HepG2 (cell line): ENCODE data around the gene TMEM217. TPM values are rescaled to one million over a fixed set of nuclear protein-coding genes. Genes with fewer than 3 reads are reported as not detected.

Experiments
- BRD4 ChIP-seq: sonication (generic); formaldehyde crosslinking; IDR thresholded peaks from 2 replicates; pipeline ENCODE4 v1.4.0; 2020; ENCODE audit warnings: missing genetic modification reagents
- ELK4 ChIP-seq: sonication (generic); formaldehyde crosslinking; IDR thresholded peaks from 2 replicates; pipeline ENCODE4 v1.9.0; 2021; ENCODE audit warnings: missing genetic modification reagents, borderline replicate concordance
- ESRRA ChIP-seq: sonication (generic); formaldehyde crosslinking; IDR thresholded peaks from 2 replicates; pipeline ENCODE4 v1.5.1; 2020; ENCODE audit warnings: mild to moderate bottlenecking, low read depth, missing genetic modification reagents
- HMGA1 ChIP-seq: sonication (generic); formaldehyde crosslinking; conservative IDR thresholded peaks from 2 replicates; pipeline ENCODE4 v1.4.0; 2020; ENCODE audit warnings: missing genetic modification reagents
- NFKBIZ ChIP-seq: IDR thresholded peaks from 2 replicates; pipeline ENCODE4 v1.6.1; 2018; ENCODE audit warnings: missing genetic modification reagents, missing compliant biosample characterization
- ONECUT2 ChIP-seq: sonication (generic); formaldehyde crosslinking; IDR thresholded peaks from 2 replicates; pipeline ENCODE4 v1.4.0; 2020; ENCODE audit warnings: missing genetic modification reagents
- PAX8 ChIP-seq: sonication (generic); formaldehyde crosslinking; IDR thresholded peaks from 2 replicates; pipeline ENCODE4 v1.8.0; 2022; ENCODE audit warnings: mild to moderate bottlenecking, missing genetic modification reagents, borderline replicate concordance
- PAXIP1 ChIP-seq: sonication (generic); formaldehyde crosslinking; conservative IDR thresholded peaks from 2 replicates; pipeline ENCODE4 v1.4.0; 2020; ENCODE audit warnings: mild to moderate bottlenecking, missing genetic modification reagents, moderate library complexity
- SIN3A ChIP-seq: IDR thresholded peaks from 2 replicates; pipeline ENCODE4 v1.6.1; 2011; ENCODE audit warnings: low read depth, mild to moderate bottlenecking, control low read depth, low read length, borderline replicate concordance
- SMAD9 ChIP-seq: sonication (generic); formaldehyde crosslinking; IDR thresholded peaks from 2 replicates; pipeline ENCODE4 v1.5.1; 2020; ENCODE audit warnings: mild to moderate bottlenecking, missing genetic modification reagents
- SRY ChIP-seq: sonication (generic); formaldehyde crosslinking; IDR thresholded peaks from 2 replicates; pipeline ENCODE4 v1.8.0; 2022; ENCODE audit warnings: mild to moderate bottlenecking, missing genetic modification reagents
- ZBTB1 ChIP-seq: sonication (generic); formaldehyde crosslinking; IDR thresholded peaks from 2 replicates; pipeline ENCODE4 v1.4.0; 2020; ENCODE audit warnings: missing genetic modification reagents, borderline replicate concordance
- ZBTB34 ChIP-seq: sonication (generic); formaldehyde crosslinking; IDR thresholded peaks from 2 replicates; pipeline ENCODE4 v1.8.0; 2022; ENCODE audit warnings: mild to moderate bottlenecking, missing genetic modification reagents
- ZNF564 ChIP-seq: sonication (generic); formaldehyde crosslinking; IDR thresholded peaks from 2 replicates; pipeline ENCODE4 v1.8.1; 2023; ENCODE audit warnings: mild to moderate bottlenecking, missing genetic modification reagents
- ZNF572 ChIP-seq: sonication (generic); formaldehyde crosslinking; IDR thresholded peaks from 2 replicates; pipeline ENCODE4 v1.5.1; 2020; ENCODE audit warnings: mild to moderate bottlenecking, missing genetic modification reagents
- ZNF605 ChIP-seq: sonication (generic); formaldehyde crosslinking; IDR thresholded peaks from 2 replicates; pipeline ENCODE4 v1.8.0; 2022; ENCODE audit warnings: mild to moderate bottlenecking, missing genetic modification reagents
- ZNF768 ChIP-seq: sonication (generic); formaldehyde crosslinking; IDR thresholded peaks from 2 replicates; pipeline ENCODE4 v1.4.0; 2020; ENCODE audit warnings: missing genetic modification reagents
- ZNF841 ChIP-seq: sonication (generic); formaldehyde crosslinking; IDR thresholded peaks from 2 replicates; pipeline ENCODE4 v1.8.1; 2023; ENCODE audit warnings: missing genetic modification reagents, borderline replicate concordance
- ZNF883 ChIP-seq: sonication (generic); formaldehyde crosslinking; IDR thresholded peaks from 2 replicates; pipeline ENCODE4 v1.5.1; 2020; ENCODE audit warnings: mild to moderate bottlenecking, missing genetic modification reagents; ENCODE audit errors: not compliant biosample characterization
- polyA plus RNA-seq, 8 experiments: library from polyadenylated mRNA; depleted of rRNA in 3 of 8; stranded (reverse) in 7 of 8; unstranded in 1 of 8; fragments of >200 nt; fragmentation: Illumina TruSeq in 4 of 8; extraction: Trizol in 4 of 8; gene quantifications; 2 replicates each; pipeline versions ENCODE4 v1.2.1 to v1.2.3, GENCODE V29; 2011 to 2016; ENCODE audit warnings: low read depth in 4 of 8, missing spikeins in 1 of 8, mixed read lengths in 1 of 8; ENCODE audit not compliant: insufficient read depth in 1 of 8
- total RNA-seq, 5 experiments: library from RNA; depleted of rRNA; stranded (reverse); fragments of >200 nt; fragmentation: Illumina TruSeq; extraction: Trizol; gene quantifications; 2 replicates each; pipeline ENCODE4 v1.2.3, GENCODE V29; 2016; ENCODE audit warnings: low read depth in 1 of 5
- TF ChIP-seq, protein P1 (sequence below): IDR thresholded peaks from 2 replicates; pipeline ENCODE4 v1.6.1; 2016; ENCODE audit warnings: missing compliant biosample characterization, missing genetic modification reagents, borderline replicate concordance
- TF ChIP-seq, protein P2 (sequence below): sonication (generic); formaldehyde crosslinking; IDR thresholded peaks from 2 replicates; pipeline ENCODE4 v1.4.0; 2020; ENCODE audit warnings: mild to moderate bottlenecking, missing genetic modification reagents

TMEM217 gene
- total and polyA plus RNA-seq, 2 of the 13 experiments (the other 11 are each of a cell fraction or from before 2014, with no cell fraction given) = 2.3 to 3.4 TPM

- TF ChIP-seq, protein P1, sequence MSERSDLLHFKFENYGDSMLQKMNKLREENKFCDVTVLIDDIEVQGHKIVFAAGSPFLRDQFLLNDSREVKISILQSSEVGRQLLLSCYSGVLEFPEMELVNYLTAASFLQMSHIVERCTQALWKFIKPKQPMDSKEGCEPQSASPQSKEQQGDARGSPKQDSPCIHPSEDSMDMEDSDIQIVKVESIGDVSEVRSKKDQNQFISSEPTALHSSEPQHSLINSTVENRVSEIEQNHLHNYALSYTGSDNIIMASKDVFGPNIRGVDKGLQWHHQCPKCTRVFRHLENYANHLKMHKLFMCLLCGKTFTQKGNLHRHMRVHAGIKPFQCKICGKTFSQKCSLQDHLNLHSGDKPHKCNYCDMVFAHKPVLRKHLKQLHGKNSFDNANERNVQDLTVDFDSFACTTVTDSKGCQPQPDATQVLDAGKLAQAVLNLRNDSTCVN (CRISPR knock-in tag) = no peak
- TF ChIP-seq ZNF841 (CRISPR knock-in tag) = no peak
- TF ChIP-seq ELK4 (CRISPR knock-in tag) = 0 out of 2 replicates have a peak, but pooled peaks have one; percentile 34
- TF ChIP-seq SIN3A = no peak
- peak; percentile 73 for TF ChIP-seq BRD4 (CRISPR knock-in tag)
- no peak for TF ChIP-seq SMAD9 (CRISPR knock-in tag)
- peak; percentile 51; the same call in 1 of the 2 replicates for TF ChIP-seq ESRRA (CRISPR knock-in tag)
- TF ChIP-seq ZNF572 = peak; percentile 66; the same call in 1 of the 2 replicates
- TF ChIP-seq ZNF768 = peak; percentile 56
- TF ChIP-seq HMGA1 = no peak
- no peak for TF ChIP-seq ZNF883
- peak; percentile 49; the same call in 1 of the 2 replicates for TF ChIP-seq PAX8 (CRISPR knock-in tag)
- TF ChIP-seq ZNF605 (CRISPR knock-in tag) = peak; percentile 81
- peak; percentile 20; the same call in 1 of the 2 replicates for TF ChIP-seq PAXIP1 (CRISPR knock-in tag)
- no peak for TF ChIP-seq ZBTB1 (CRISPR knock-in tag)
- no peak for TF ChIP-seq ZNF564 (CRISPR knock-in tag)
- TF ChIP-seq, protein P2, sequence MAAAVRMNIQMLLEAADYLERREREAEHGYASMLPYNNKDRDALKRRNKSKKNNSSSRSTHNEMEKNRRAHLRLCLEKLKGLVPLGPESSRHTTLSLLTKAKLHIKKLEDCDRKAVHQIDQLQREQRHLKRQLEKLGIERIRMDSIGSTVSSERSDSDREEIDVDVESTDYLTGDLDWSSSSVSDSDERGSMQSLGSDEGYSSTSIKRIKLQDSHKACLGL (CRISPR knock-in tag) = peak; percentile 53; the same call in 1 of the 2 replicates
- TF ChIP-seq NFKBIZ (CRISPR knock-in tag) = 0 out of 2 replicates have a peak, but pooled peaks have one; percentile 7
- 0 out of 2 replicates have a peak, but pooled peaks have one; percentile 13 for TF ChIP-seq ZBTB34
- peak; percentile 64; the same call in 1 of the 2 replicates for TF ChIP-seq SRY (CRISPR knock-in tag)
- no peak for TF ChIP-seq ONECUT2
Measured at GRCh38 chr6:37171201-37171969, 86.6 kb downstream of the TMEM217 start (continued).
